Lower leg skin (tissue), 4 donors: ENCODE data around the gene HSPA4L. TPM values are rescaled to one million over a fixed set of nuclear protein-coding genes. Genes with fewer than 3 reads are reported as not detected.

ENCODE experiments used
- DNase-seq, 2 donors: peaks; one replicate each; pipeline ENCODE4 v3.0.0-alpha.2; 2019; ENCODE audit warnings: low spot score in 2 of 2
- H3K4me3 ChIP-seq: fragments of 200-600 bp; sonication (generic); 2 replicates; pipeline ENCODE4 v1.5.1; 2017; ENCODE audit warnings: mild to moderate bottlenecking, low read depth; ENCODE audit not compliant: poor library complexity, severe bottlenecking
- CTCF ChIP-seq, 3 donors: fragments of 450-650 bp; IDR thresholded peaks; one replicate each; pipeline ENCODE4 v1.5.1; 2016; ENCODE audit warnings: antibody characterized with exemption in 3 of 3, mild to moderate bottlenecking in 3 of 3, moderate library complexity in 2 of 3
- POLR2A ChIP-seq, 2 donors: fragments of 450-650 bp; IDR thresholded peaks; one replicate each; pipeline ENCODE4 v1.6.1; 2016 to 2017; ENCODE audit warnings: antibody characterized with exemption in 2 of 2, mild to moderate bottlenecking in 1 of 2, moderate library complexity in 1 of 2
- WGBS, 2 donors: methylation state at CpG; one replicate each; pipeline ENCODE4 v1.1.5; 2018; 5-methylcytosine and 5-hydroxymethylcytosine counted together
- intact Hi-C: fragments of 100-400 bp; cut with DNase I; formaldehyde crosslinking; loops from one replicate; pipeline ENCODE4 v1.15.0; 2023; ENCODE audit warnings: low total_unique reads
- total RNA-seq, 4 donors: library from RNA; depleted of rRNA; stranded (reverse); fragments of >200 nt; gene quantifications; one replicate each; pipeline ENCODE4 v1.1.0, GENCODE V29; 2016

Gene HSPA4L
- total RNA-seq, 4 donors from 2014 or later = 15.8 to 25.1 (median 22.5) TPM

GRCh38 chr4:127810551-127810950, 28.4 kb downstream of the HSPA4L start:
- DNase-seq = no peak
- intact Hi-C loops = no loop called here
- no peak overlapping the region for H3K4me3 ChIP-seq
- WGBS, 2 donors = 93 to 98% methylated on average over 3 of the region's 3 CpGs
- TF ChIP-seq POLR2A (IDR thresholded peaks at IDR 0.05) (no peak), CTCF (IDR thresholded peaks at IDR 0.05) (no peak)

GRCh38 chr4:127822430-127822829, 40.3 kb downstream of the HSPA4L start:
- intact Hi-C loops = no loop called here
- no peak overlapping the region for H3K4me3 ChIP-seq
- 48 to 52% methylated on average over 2 of the region's 2 CpGs for whole genome bisulfite sequencing, 2 donors
- no peak for DNase-seq
- TF ChIP-seq CTCF (IDR thresholded peaks at IDR 0.05) = no peak
- no peak for TF ChIP-seq POLR2A (IDR thresholded peaks at IDR 0.05)

GRCh38 chr4:127828121-127828520, 46.0 kb downstream of the HSPA4L start:
- no peak overlapping the region for H3K4me3 ChIP-seq
- DNase-seq = no peak
- intact Hi-C loops = no loop called here
- TF ChIP-seq CTCF (IDR thresholded peaks at IDR 0.05) = no peak
- TF ChIP-seq POLR2A (IDR thresholded peaks at IDR 0.05) = no peak
- 93 to 94% methylated on average over 2 of the region's 2 CpGs for WGBS, 2 donors

GRCh38 chr4:127829014-127829413, 46.9 kb downstream of the HSPA4L start:
- DNase-seq = no peak
- intact Hi-C loops = no loop called here
- no peak overlapping the region for H3K4me3 ChIP-seq
- no peak for TF ChIP-seq POLR2A (IDR thresholded peaks at IDR 0.05)
- no peak for TF ChIP-seq CTCF (IDR thresholded peaks at IDR 0.05)

GRCh38 chr4:127832585-127832984, 50.5 kb downstream of the HSPA4L start:
- no peak overlapping the region for H3K4me3 ChIP-seq
- no peak for TF ChIP-seq POLR2A (IDR thresholded peaks at IDR 0.05)
- TF ChIP-seq CTCF (IDR thresholded peaks at IDR 0.05) = no peak
- no peak for DNase-seq
- 88 to 93% methylated on average over 4 of the region's 4 CpGs for WGBS, 2 donors
- intact Hi-C loops = no loop called here
